CD4-positive, alpha-beta memory T cell (primary cell): Measurements from ENCODE around the gene ST3GAL3. TPM values are rescaled to one million over a fixed set of nuclear protein-coding genes. Genes with fewer than 3 reads are reported as not detected.

Source experiments
- CTCF ChIA-PET: fragments of 350-600 bp; sonication (Branson Sonifier 250); formaldehyde crosslinking; loops from one replicate; lab custom pipeline; 2021; ENCODE audit warnings: inconsistent platforms; ENCODE audit not compliant: partially characterized antibody; lab: Charles Lee
- POLR2A ChIA-PET: fragments of 350-600 bp; sonication (Branson Sonifier 250); formaldehyde crosslinking; loops from one replicate; lab custom pipeline; 2021; ENCODE audit not compliant: partially characterized antibody; lab: Charles Lee
- DNase-seq, 5 donors: peaks; one replicate each; pipeline versions ENCODE4 v3.0.0 to v3.0.0-alpha.2; 2020 to 2022; ENCODE audit warnings: mixed read lengths in 1 of 5
- H3K27ac ChIP-seq: one replicate; pipeline ENCODE4 v1.7.0; 2013; ENCODE audit warnings: low read depth, low read length
- H3K27me3 ChIP-seq: 2 replicates; pipeline ENCODE4 v1.7.0; 2013; ENCODE audit warnings: mild to moderate bottlenecking, low read length, moderate library complexity; ENCODE audit not compliant: insufficient read depth
- H3K36me3 ChIP-seq: 2 replicates; pipeline ENCODE4 v1.7.0; 2013; ENCODE audit warnings: mild to moderate bottlenecking, low read length, moderate library complexity; ENCODE audit not compliant: insufficient read depth
- H3K4me1 ChIP-seq: 2 replicates; pipeline ENCODE4 v1.7.0; 2013; ENCODE audit warnings: mild to moderate bottlenecking, low read length, moderate library complexity; ENCODE audit not compliant: insufficient read depth
- H3K4me3 ChIP-seq, 2 donors: one replicate each; pipeline ENCODE4 v1.7.0; 2013; ENCODE audit warnings: low read length in 2 of 2, mild to moderate bottlenecking in 1 of 2
- H3K9me3 ChIP-seq, 2 donors: one replicate each; pipeline ENCODE4 v1.7.0; 2013; ENCODE audit warnings: low read length in 2 of 2, control low read depth in 1 of 2; ENCODE audit not compliant: control insufficient read depth in 1 of 2
- H3K27ac Mint-ChIP-seq, 7 donors: one replicate each; pipeline ENCODE4 v1.8.0; 2020 to 2021; ENCODE audit warnings: mixed read lengths in 7 of 7, mild to moderate bottlenecking in 6 of 7, inconsistent platforms in 3 of 7, moderate library complexity in 3 of 7
- H3K27me3 Mint-ChIP-seq, 2 donors: one replicate each; pipeline ENCODE4 v1.8.0; 2020 to 2021; ENCODE audit warnings: mixed read lengths in 2 of 2
- H3K36me3 Mint-ChIP-seq, 2 donors: one replicate each; pipeline ENCODE4 v1.8.0; 2020 to 2021; ENCODE audit warnings: mixed read lengths in 2 of 2, inconsistent platforms in 1 of 2, mild to moderate bottlenecking in 1 of 2
- H3K4me1 Mint-ChIP-seq, 4 donors: one replicate each; pipeline ENCODE4 v1.8.0; 2020 to 2021; ENCODE audit warnings: mixed read lengths in 4 of 4, mild to moderate bottlenecking in 1 of 4
- H3K4me3 Mint-ChIP-seq, 8 donors: one replicate each; pipeline ENCODE4 v1.8.0; 2020 to 2021; ENCODE audit warnings: mixed read lengths in 8 of 8, mild to moderate bottlenecking in 7 of 8, moderate library complexity in 6 of 8, inconsistent platforms in 3 of 8
- H3K9me3 Mint-ChIP-seq, 8 donors: one replicate each; pipeline ENCODE4 v1.8.0; 2020 to 2021; ENCODE audit warnings: mixed read lengths in 8 of 8, mild to moderate bottlenecking in 5 of 8, inconsistent platforms in 3 of 8, moderate library complexity in 1 of 8
- intact Hi-C: fragments of 100-400 bp; cut with micrococcal nuclease; formaldehyde crosslinking; loops from one replicate; pipeline ENCODE4 v1.15.1; 2023
- polyA plus RNA-seq, 2 donors: library from polyadenylated mRNA; unstranded; fragments of 300-500 nt; fragmentation: Illumina TruSeq; gene quantifications; one replicate each; pipeline ENCODE4 v1.2.3, GENCODE V29; 2021
- total RNA-seq, 2 experiments: library from RNA; stranded (reverse); gene quantifications; one replicate each; pipeline ENCODE4 v1.2.3, GENCODE V29; 2021

The ST3GAL3 gene
- total and polyA plus RNA-seq, 4 experiments from 2014 or later: 6.1 to 29.6 (median 16.3) TPM

GRCh38 chr1:43804569-43804968 is 97.2 kb downstream of the ST3GAL3 start:
- H3K4me3 Mint-ChIP-seq: no peak overlapping the region
- H3K27me3 ChIP-seq: no peaks in the 10 kb centered on the region
- CTCF ChIA-PET: no interaction called here

DNA sequence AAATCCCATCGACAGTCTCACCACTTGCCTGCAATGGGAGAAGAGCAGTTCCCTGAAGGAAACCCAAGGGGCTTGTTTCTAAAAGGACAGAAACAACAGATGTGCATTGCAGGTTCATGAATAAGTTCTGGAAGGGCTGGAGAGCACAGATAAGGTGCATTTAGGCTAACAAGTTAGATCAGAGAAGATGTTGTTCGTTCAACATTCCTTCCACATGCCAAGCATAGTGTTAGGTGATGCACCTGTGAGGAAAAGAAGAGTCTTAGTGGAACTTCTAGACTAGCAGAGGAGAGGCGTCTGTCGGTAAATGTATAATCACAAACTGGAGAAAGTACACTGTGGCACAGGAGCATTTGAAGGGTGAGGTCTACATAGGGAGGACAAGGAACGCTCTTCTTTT is 98.0 kb downstream of the ST3GAL3 start:
- CTCF ChIA-PET: no interaction called here
- no peak for DNase-seq
- H3K27me3 ChIP-seq: no peaks in the 10 kb centered on the region
- intact Hi-C loops: no loop called here
- H3K4me1 Mint-ChIP-seq: no peaks in the 10 kb centered on the region
- peaks cover 0 to 15% (median 9%) of the 10 kb centered on the region in 8 donors for H3K9me3 Mint-ChIP-seq
- H3K4me1 ChIP-seq: no peaks in the 10 kb centered on the region
- peaks cover 18 to 32% of the 10 kb centered on the region in 2 donors for H3K36me3 Mint-ChIP-seq
- H3K27ac ChIP-seq: no peak overlapping the region
- H3K36me3 ChIP-seq: no peaks in the 10 kb centered on the region
- H3K27me3 Mint-ChIP-seq: no peaks in the 10 kb centered on the region
- POLR2A ChIA-PET: no interaction called here
- H3K4me3 Mint-ChIP-seq: no peak overlapping the region
- H3K9me3 ChIP-seq: no peaks in the 10 kb centered on the region
- H3K27ac Mint-ChIP-seq: no peak overlapping the region
- no peak overlapping the region for H3K4me3 ChIP-seq

More at GRCh38 chr1:43804569-43804968, 97.2 kb downstream of the ST3GAL3 start:
- H3K36me3 Mint-ChIP-seq: peaks cover 15 to 34% of the 10 kb centered on the region in 2 donors
- H3K4me1 ChIP-seq: no peaks in the 10 kb centered on the region
- H3K27me3 Mint-ChIP-seq: no peaks in the 10 kb centered on the region
- no peak overlapping the region for H3K4me3 ChIP-seq
- H3K27ac Mint-ChIP-seq: no peak overlapping the region
- no peak for DNase-seq
- POLR2A ChIA-PET: no interaction called here
- H3K9me3 Mint-ChIP-seq: peaks cover 0 to 15% (median 9%) of the 10 kb centered on the region in 8 donors
- no peaks in the 10 kb centered on the region for H3K36me3 ChIP-seq
- H3K4me1 Mint-ChIP-seq: no peaks in the 10 kb centered on the region
- H3K9me3 ChIP-seq: no peaks in the 10 kb centered on the region
- no peak overlapping the region for H3K27ac ChIP-seq
- intact Hi-C loops: no loop called here

DNA sequence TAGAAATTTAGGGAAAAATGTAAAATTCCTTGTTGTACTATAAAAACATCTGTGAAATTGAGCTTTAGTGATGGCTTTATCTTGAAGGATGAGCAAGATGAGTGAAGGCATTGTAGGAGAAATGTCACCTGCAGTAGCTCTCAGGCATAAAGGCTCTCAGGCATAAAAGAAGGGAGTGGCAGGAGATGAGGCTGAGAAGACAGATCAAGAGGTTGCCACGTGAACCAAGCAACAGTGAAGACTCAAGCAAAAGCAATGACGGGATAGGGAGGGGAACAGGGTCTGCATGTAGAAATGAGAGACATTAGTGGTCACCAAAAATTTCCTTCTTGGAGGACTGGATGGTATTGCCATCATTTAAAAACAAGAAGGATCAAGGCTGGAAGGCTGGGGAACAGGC is 98.8 kb downstream of the ST3GAL3 start:
- intact Hi-C loops: no loop called here
- no peak for DNase-seq
- Histone ChIP-seq H3K9me3 (no peaks in the 10 kb centered on the region), H3K27ac (no peak overlapping the region), H3K4me3 (no peak overlapping the region), H3K27me3 (no peaks in the 10 kb centered on the region), H3K36me3 (no peaks in the 10 kb centered on the region), H3K4me1 (no peaks in the 10 kb centered on the region)
- H3K4me3 Mint-ChIP-seq: no peak overlapping the region
- H3K27me3 Mint-ChIP-seq: no peaks in the 10 kb centered on the region
- no peaks in the 10 kb centered on the region for H3K4me1 Mint-ChIP-seq
- H3K9me3 Mint-ChIP-seq: peaks cover 0 to 15% (median 9%) of the 10 kb centered on the region in 8 donors
- H3K36me3 Mint-ChIP-seq: peaks cover 23 to 39% of the 10 kb centered on the region in 2 donors
- ChIA-PET POLR2A (interaction anchor here (1.3 kb wide), 1 partner anchor 99 kb away, joined by 3 read pairs; the partner anchor contains the start of gene ST3GAL3), CTCF (no interaction called here)
- H3K27ac Mint-ChIP-seq: no peak overlapping the region

DNA sequence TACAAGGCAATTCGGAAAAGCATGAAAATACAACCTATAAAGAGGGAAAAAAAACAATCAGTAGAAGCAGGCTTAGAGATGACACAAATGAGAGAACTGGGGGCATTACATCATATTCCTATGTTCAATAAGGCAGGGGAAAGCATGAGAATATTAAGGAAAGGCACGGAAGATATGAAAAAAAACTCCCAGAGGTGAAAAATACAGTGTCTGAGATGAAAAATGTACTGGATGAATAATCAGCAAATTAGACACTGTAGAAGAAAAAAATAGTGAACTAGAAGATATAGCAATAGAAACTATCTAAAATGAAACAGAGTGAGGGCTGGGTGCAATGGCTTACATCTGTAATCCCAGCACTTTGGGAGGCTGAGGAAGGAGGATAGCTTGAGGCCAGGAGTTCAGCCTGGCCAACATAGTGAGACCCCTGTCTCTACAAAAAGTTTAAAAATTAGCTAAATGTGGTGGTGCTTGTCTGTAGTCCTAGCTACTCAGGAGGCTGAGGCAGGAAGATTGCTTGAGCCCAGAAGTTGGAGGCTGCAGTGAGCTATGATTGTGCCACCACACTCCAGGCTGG is 101.8 kb downstream of the ST3GAL3 start:
- ChIA-PET POLR2A (no interaction called here), CTCF (no interaction called here)
- Mint-ChIP-seq H3K27me3 (no peaks in the 10 kb centered on the region), H3K27ac (no peak overlapping the region), H3K36me3 (peaks cover 34 to 44% of the 10 kb centered on the region in 2 donors), H3K9me3 (peaks cover 0 to 15% (median 9%) of the 10 kb centered on the region in 8 donors), H3K4me3 (no peak overlapping the region), H3K4me1 (no peaks in the 10 kb centered on the region)
- intact Hi-C loops: no loop called here
- Histone ChIP-seq H3K9me3 (no peaks in the 10 kb centered on the region), H3K4me3 (no peak overlapping the region), H3K27me3 (no peaks in the 10 kb centered on the region), H3K36me3 (no peaks in the 10 kb centered on the region), H3K27ac (no peak overlapping the region), H3K4me1 (no peaks in the 10 kb centered on the region)
- DNase-seq: no peak

DNA sequence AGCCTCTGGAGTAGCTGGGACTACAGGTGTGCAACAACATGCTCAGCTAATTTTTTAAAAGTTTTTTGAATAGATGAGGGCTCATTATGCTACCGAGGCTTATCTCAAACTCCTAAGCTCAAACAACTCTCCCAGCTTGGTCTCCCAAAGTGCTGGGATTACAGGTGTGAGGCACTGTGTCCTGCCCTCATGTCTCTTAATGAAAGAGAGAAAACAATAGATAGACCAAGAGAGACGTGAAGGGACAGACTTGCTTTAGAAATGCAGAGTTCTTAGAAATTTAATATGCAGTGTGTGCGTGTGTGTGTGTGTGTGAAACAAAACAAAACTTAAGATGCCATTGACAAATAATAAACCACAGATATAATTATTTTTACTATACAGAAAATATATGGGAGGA is 105.2 kb downstream of the ST3GAL3 start:
- ChIA-PET CTCF (no interaction called here), POLR2A (no interaction called here)
- H3K4me1 Mint-ChIP-seq: no peaks in the 10 kb centered on the region
- Histone ChIP-seq H3K27me3 (no peaks in the 10 kb centered on the region), H3K4me3 (no peak overlapping the region), H3K4me1 (no peaks in the 10 kb centered on the region), H3K27ac (no peak overlapping the region), H3K9me3 (no peaks in the 10 kb centered on the region), H3K36me3 (peaks cover 4% of the 10 kb centered on the region)
- intact Hi-C loops: no loop called here
- H3K27ac Mint-ChIP-seq: no peak overlapping the region
- H3K27me3 Mint-ChIP-seq: no peaks in the 10 kb centered on the region
- H3K4me3 Mint-ChIP-seq: no peak overlapping the region
- peaks cover 0 to 20% (median 12%) of the 10 kb centered on the region in 8 donors for H3K9me3 Mint-ChIP-seq
- DNase-seq: no peak
- H3K36me3 Mint-ChIP-seq: peaks cover 56 to 74% of the 10 kb centered on the region in 2 donors

DNA sequence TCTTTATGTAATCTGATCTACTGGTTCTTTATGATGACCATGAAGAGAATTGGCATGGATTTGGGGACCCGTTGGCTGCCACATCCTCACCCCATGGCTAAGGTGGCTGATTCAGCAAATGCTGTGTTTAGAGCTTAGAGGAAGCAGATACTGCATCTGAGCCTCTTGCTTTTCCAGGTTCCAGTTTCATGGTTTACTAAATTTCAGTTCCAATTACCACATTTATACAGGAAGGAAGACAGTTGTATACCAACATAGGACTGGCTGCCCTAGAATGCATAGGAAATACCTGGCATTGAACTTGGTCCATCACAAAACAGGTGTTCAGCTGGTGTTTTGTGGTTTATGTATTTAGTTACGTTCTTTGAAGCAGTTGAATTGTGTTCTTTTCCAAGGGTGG is 107.1 kb downstream of the ST3GAL3 start:
- Histone ChIP-seq H3K9me3 (peaks cover 0 to 4% of the 10 kb centered on the region in 2 donors), H3K27ac (no peak overlapping the region), H3K4me3 (no peak overlapping the region), H3K27me3 (no peaks in the 10 kb centered on the region), H3K36me3 (peaks cover 9% of the 10 kb centered on the region), H3K4me1 (no peaks in the 10 kb centered on the region)
- Mint-ChIP-seq H3K4me3 (no peak overlapping the region), H3K36me3 (peaks cover 60 to 75% of the 10 kb centered on the region in 2 donors), H3K9me3 (peaks cover 0 to 21% (median 10%) of the 10 kb centered on the region in 8 donors), H3K27me3 (no peaks in the 10 kb centered on the region), H3K4me1 (no peaks in the 10 kb centered on the region), H3K27ac (no peak overlapping the region)
- intact Hi-C loops: no loop called here
- no peak for DNase-seq
- ChIA-PET CTCF (no interaction called here), POLR2A (no interaction called here)

DNA sequence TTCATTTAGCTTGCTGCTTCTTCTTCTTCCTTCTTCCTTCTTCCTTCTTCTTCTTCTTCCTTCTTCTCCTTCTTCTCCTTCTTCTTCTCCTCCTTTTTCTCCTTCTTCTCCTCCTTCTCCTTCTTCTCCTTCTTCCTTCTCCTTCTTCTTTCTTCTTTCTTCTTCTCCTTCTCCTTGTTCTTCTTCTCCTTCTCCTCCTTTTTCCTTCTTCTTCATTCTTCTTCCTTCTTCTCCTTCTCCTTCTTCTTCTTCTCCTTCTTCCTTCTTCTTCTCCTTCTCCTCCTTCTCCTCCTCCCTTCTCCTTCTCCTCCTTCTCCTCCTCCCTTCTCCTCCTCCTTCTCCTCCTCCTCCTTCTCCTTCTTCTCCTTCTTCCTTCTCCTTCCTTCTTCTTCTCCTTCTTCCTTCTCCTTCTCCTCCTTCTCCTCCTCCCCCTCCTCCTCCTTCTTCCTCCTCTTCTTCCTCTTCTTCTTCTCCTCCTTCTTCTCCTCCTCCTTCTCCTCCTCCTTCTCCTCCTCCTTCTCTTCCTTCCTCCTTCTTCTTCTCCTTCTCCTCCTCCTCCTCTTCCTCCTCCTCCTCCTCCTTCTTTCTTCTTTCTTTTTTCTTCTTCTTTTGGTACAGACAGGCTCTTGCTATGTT is 110.1 kb downstream of the ST3GAL3 start:
- H3K27ac Mint-ChIP-seq: no peak overlapping the region
- peaks cover 52 to 82% of the 10 kb centered on the region in 2 donors for H3K36me3 Mint-ChIP-seq
- H3K4me1 Mint-ChIP-seq: no peaks in the 10 kb centered on the region

More for the DNA sequence above, 110.1 kb downstream of the ST3GAL3 start:
- no peak for DNase-seq
- Histone ChIP-seq H3K27ac (no peak overlapping the region), H3K9me3 (peaks cover 0 to 4% of the 10 kb centered on the region in 2 donors), H3K36me3 (peaks cover 13% of the 10 kb centered on the region), H3K4me1 (no peaks in the 10 kb centered on the region), H3K4me3 (no peak overlapping the region), H3K27me3 (no peaks in the 10 kb centered on the region)
- peaks cover 0 to 26% (median 14%) of the 10 kb centered on the region in 8 donors for H3K9me3 Mint-ChIP-seq
- no peaks in the 10 kb centered on the region for H3K27me3 Mint-ChIP-seq
- no peak overlapping the region for H3K4me3 Mint-ChIP-seq
- ChIA-PET POLR2A (no interaction called here), CTCF (no interaction called here)
- intact Hi-C loops: no loop called here
